ENCODE results near the gene STT3B.

DNA sequence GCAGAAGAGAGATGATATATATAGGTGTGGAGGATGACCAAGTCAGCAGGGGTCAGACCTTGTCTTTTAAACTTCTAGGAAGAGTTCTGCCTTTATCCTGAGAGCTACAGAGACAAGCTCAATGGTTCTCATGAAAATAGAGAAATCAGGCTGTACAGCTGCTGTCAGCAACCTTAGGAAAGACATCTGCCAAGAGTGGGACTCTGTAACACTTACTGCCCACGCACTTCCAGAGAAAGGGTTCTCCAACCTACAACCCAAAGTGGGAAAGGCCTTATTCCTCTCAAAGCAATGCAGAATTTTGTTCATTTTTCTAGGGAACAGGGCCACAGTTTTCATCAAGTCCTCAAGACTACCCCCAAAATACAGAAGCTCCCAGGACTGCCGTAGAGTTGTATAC is 138.7 kb downstream of the STT3B start:
- TF ChIP-seq, protein P1, sequence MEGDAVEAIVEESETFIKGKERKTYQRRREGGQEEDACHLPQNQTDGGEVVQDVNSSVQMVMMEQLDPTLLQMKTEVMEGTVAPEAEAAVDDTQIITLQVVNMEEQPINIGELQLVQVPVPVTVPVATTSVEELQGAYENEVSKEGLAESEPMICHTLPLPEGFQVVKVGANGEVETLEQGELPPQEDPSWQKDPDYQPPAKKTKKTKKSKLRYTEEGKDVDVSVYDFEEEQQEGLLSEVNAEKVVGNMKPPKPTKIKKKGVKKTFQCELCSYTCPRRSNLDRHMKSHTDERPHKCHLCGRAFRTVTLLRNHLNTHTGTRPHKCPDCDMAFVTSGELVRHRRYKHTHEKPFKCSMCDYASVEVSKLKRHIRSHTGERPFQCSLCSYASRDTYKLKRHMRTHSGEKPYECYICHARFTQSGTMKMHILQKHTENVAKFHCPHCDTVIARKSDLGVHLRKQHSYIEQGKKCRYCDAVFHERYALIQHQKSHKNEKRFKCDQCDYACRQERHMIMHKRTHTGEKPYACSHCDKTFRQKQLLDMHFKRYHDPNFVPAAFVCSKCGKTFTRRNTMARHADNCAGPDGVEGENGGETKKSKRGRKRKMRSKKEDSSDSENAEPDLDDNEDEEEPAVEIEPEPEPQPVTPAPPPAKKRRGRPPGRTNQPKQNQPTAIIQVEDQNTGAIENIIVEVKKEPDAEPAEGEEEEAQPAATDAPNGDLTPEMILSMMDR (IDR thresholded peaks at IDR 0.05; ENCODE audit: low read length) = no peak
- TF ChIP-seq EZH2phosphoT487 (IDR thresholded peaks at IDR 0.05; ENCODE audit: low read length) (no peak), EZH2 (optimal IDR thresholded peaks at IDR 0.05; ENCODE audit: low read depth, low read length) (no peak)
